NCI-H2081 treated with DMSO at 0.1 percent for 48 hours (cell line): ENCODE results near the gene TMC2.
"Not testable (repeated sequence)": the region's sequence is repeated elsewhere in the genome, so short reads cannot be mapped to it uniquely, and the experiment has no call there.

Experiments used
- DNase-seq: peaks from one replicate; lab custom pipeline; 2025; lab: John Stamatoyannopoulos, UW

Gene TMC2, protein sequence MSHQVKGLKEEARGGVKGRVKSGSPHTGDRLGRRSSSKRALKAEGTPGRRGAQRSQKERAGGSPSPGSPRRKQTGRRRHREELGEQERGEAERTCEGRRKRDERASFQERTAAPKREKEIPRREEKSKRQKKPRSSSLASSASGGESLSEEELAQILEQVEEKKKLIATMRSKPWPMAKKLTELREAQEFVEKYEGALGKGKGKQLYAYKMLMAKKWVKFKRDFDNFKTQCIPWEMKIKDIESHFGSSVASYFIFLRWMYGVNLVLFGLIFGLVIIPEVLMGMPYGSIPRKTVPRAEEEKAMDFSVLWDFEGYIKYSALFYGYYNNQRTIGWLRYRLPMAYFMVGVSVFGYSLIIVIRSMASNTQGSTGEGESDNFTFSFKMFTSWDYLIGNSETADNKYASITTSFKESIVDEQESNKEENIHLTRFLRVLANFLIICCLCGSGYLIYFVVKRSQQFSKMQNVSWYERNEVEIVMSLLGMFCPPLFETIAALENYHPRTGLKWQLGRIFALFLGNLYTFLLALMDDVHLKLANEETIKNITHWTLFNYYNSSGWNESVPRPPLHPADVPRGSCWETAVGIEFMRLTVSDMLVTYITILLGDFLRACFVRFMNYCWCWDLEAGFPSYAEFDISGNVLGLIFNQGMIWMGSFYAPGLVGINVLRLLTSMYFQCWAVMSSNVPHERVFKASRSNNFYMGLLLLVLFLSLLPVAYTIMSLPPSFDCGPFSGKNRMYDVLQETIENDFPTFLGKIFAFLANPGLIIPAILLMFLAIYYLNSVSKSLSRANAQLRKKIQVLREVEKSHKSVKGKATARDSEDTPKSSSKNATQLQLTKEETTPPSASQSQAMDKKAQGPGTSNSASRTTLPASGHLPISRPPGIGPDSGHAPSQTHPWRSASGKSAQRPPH

DNA sequence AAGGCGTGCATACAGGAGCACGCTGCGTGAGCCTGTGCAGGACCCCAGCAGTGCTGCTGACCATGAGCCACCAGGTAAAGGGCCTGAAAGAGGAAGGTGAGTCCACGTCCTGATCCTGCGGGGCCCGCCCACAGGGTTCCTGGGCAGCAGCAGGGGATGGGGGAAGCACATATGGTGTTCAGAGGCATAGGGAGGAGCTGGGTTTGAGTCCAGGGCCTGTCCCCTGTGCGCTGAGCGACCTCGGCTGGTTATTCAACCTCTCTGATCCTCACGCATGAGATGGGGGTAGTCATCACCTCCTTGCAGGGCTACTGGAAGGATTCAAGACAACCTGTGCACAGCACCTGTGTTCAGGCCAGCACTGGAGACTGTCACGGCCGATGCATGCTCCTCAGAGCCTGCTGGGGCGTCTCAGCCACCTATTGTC, at the start of gene TMC2:
Gene TMC2 (plus strand): TSS at position 14 of the 427 bp plus-strand sequence. CDS start 49 bp downstream, at position 63.
- DNase-seq, result no peak

DNA sequence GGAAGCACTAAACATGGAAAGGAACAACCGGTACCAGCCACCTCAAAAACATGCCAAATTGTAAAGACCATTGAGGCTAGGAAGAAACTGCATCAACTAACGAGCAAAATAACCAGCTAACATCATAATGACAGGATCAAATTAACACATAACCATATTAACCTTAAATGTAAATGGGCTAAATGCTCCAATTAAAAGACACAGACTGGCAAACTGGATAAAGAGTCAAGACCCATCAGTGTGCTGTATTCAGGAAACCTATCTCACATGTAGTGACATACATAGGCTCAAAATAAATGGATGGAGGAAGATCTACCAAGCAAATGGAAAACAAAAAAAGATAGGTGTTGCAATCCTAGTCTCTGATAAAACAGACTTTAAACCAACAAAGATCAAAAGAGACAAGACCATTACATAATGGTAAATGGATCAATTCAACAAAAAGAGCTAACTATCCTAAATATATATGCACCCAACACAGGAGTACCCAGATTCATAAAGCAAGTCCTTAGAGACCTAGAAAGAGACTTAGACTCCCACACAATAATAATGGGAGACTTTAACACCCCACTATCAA, 33.5 kb upstream of the TMC2 start:
- DNase-seq, result not testable (repeated sequence)

DNA sequence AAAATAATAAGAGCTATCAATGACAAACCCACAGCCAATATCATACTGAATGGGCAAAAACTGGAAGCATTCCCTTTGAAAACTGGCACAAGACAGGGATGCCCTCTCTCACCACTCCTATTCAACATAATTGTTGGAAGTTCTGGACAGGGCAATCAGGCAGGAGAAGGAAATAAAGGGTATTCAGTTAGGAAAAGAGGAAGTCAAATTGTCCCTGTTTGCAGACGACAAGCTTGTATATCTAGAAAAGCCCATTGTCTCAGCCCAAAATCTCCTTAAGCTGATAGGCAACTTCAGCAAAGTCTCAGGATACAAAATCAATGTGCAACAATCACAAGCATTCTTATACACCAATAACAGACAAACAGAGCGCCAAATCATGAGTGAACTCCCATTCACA, 31.6 kb upstream of the TMC2 start:
- DNase-seq, result not testable (repeated sequence)

DNA sequence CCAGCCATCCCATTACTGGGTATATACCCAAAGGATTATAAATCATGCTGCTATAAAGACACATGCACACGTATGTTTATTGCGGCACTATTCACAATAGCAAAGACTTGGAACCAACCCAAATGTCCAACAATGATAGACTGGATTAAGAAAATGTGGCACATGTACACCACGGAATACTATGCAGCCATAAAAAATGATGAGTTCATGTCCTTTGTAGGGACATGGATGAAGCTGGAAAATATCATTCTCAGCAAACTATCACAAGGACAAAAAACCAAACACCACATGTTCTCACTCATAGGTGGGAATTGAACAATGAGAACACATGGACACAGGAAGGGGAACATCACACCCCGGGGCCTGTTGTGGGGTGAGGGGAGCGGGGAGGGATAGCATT, 29.9 kb upstream of the TMC2 start:
- not testable (repeated sequence) for DNase-seq

DNA sequence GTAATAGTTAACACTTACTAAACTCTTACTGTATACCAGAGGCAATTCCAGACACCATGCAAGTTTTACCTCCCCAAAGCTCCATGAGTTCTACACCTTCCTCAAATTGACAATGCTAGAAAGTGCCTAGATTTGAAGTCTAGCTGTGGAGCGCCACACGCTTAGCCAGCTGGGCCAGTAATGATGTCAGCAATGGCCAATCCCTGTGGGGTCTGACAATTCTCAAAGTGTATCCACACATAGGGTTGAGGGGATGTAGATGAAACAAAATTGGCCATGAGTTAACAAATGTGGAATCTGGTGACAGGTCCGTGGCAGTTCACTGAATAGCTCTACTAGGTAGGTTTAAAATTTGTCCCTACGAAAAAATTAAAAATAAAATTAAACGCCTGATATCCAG, 28.9 kb upstream of the TMC2 start:
- no peak for DNase-seq

DNA sequence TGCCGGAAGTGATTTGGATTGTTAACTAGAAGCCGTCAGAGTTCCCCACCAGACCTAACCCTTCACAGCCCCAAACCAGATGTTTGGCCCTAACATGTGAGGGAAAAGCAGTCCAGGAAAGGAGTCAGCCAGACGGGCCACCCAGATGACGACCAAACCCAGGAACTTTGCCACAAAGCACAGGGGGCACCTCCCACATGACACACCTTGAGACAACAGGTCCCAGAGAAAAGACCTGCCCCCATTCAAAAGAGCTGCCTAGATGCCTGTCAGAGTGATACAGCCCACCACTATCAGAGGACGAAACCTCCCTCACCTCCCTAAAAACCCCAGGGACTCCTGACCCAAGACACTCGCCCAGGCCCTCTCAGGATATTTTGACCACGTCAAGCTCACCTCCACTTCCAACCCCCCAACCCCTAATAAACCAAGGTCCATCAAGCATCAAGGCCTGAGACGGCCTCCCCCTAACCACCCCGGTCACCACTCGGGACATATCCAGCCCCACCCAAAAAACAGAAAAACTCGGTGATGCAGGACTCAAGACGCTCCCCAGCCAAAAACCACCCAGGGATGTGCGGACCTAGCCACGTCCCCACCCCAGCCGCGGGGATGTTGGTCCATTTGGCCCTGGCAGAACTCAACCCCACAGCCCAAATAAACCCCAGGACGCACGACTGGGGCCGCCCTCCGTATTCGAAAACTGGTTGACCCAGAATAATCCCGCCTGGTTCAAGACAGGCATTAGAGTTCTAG, 28.3 kb upstream of the TMC2 start:
- no peak for DNase-seq

DNA sequence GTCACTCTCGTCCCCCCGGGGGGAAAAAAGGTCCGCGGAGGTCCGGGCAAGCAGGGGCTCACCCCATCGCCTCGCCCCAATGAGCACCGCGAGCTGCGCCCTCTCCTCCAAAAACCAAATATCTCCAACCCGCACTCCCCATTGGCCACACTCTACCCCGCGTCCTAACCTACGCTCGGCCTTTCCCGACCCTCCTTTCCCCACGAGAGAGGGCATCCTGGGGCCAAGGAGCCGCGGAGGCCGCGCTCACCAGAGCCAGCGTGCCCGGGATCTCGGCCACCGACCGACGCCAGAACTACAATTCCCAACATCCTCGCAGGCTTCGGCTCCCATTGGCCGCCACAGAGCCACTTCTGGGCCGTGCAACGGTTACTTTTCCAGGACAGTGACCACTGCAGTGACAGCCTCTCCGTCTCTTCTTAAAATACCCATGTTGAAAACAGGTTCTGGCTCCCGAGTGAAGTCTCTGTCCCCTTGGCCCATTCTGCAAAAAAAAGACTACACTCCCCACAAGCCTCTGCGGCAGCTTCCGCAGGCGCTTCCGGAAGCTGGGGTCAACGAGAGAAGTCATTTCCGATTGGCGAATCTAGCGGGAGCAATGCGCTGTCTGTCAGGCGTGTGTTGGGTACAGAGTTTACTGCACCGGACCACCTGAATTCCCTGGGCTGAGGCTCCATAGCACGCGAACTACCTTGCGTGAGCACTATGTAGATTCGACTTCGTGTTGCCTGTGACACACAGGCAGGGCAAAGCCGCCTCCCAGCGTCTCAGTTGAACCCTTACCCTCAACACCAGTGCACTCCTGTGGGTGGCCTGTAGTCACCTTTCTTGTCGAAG, 27.5 kb upstream of the TMC2 start, which contains the start of gene ZNF343:
Gene ZNF343 (minus strand): TSS at position 285 of the 837 bp plus-strand sequence. CDS start 15,020 bp downstream, outside the sequence.
- no peak for DNase-seq

DNA sequence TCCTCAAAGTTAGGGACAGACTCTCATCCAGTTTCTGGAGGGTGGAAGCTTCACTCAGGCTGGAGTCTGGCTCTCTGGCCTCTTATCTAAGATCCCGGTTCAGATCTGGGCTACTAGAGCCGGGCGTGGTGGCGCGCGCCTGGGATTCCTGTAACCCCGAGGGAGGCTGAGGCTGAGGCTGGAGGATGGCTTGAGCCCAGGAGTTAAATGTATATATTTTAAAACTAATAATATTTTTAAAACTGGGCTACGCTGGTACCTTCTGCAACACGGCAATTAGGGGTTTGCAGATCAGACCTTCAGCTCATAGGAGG, 26.9 kb upstream of the TMC2 start:
- DNase-seq, result no peak

DNA sequence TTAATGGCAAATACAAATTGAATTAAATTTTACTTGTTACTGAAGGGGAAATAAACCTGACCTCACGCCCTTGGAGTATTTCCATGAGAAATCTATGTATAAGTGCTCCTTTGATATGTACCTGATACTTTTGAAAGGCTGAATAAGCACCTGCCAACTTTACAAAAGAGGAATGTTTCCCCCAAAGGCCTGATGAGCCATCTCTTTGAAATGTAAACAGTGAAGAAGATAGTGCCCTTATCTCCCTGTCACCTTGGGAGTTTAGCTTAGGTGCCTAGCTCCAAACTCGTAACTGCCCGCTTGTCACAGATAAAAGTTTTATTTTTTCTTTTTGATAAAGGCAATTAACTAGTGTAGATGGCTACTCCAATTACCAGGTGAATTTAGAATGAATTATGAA, 26.6 kb upstream of the TMC2 start:
- DNase-seq, result no peak

DNA sequence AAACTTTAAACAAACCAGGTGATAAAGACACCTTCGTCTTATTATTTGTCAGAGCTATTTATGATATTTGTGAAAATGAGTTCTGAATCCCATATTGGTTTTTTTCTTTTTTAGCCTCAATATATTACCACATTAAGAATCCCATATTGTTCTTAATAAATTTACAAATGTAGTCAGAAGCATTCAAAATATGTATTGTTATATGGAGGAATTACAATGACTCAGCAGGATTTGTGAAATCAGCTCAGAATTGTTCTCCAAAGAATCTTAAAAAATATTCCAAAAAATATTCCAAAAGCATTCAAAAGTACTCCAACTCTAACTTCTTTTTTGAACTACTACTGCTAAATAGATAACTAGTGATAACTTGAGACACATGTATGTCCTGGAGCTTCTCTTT, 21.2 kb upstream of the TMC2 start:
- DNase-seq, result no peak

DNA sequence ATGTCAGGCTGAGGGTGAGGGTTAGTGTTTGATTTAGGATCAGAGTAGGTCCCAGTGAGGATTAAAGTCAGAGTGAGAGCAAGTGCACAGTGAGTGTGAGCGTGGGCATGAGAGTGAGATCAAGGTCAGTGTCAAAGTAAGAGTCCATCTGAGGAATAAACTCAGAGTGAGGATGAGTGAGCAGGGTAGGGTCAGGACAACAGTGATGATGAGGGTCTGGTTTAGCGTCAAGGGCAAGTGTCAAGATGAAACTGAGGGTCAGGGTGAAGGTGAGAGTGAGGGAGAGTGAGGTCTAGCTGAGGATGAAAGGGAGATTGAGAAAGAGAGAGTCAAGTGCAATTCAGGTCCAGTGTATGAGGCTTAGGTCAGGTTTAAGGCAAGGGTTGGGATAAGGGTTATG, 20.0 kb upstream of the TMC2 start:
- DNase-seq, result no peak

DNA sequence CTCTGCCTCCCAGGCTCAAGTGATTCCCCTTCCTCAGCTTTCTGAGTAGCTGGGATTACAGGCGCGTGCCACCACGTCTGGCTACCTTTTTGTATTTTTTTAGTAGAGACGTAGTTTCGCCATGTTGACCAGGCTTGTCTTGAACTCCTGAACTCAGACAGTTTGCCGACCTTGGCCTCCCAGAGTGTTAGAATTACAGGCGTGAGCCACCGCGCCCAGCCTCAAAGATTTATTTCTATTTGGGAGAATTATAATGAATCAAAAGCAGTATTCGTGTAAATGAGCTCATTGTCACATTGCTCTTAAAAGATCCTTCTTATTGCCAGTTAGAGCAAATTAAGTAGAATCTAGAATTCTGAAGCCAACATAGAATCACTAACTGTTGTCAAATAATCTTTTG, 18.3 kb upstream of the TMC2 start:
- DNase-seq, result no peak

DNA sequence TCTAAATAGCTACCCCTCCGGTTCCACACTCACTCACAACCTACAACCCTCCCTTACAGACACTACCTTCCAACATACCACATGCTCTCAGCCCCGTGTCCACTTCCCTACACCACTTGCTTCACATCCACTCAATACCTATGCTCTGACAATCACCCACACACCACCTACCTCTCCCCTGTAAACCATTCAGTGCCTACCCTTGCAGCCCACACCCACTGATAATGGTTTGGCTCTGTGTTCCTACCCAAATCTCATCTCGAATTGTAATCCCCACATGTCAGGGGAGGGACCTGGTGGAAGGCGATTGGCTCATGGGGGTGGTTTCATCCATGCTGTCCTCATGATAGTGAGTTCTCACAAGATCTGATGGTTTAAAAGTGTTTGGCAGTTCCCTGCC, 17.8 kb upstream of the TMC2 start:
- no peak for DNase-seq

DNA sequence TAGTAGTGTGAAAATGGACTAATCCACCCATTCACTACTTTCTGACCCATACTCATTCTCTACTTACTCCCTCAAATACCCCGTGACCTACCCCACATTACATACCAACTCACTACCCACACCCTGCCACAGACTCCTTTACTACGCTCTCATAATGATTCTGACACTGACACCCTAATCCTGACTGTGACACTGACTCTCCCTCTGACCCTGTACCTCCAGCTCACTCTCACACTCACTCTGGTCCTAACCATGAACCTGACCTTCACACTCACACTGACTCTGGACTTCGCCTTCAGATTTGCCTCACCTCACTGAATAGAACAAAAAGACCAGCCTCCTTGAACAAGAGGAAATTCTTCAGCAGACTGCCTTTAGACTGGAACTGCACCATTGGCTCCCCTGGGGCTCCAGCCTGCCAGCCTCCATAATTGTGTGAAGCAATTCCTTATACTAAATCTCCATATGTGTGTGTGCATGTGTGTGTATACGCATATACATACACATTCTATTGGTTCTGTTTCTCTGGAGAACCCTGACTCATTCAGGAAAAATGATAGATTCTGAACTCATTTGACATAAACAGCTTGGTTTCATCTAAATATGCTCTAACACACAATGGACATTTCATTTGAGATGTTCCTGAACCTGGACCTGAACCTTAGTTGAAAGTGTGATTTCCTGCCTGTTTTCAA, 17.1 kb upstream of the TMC2 start:
- DNase-seq, result no peak

DNA sequence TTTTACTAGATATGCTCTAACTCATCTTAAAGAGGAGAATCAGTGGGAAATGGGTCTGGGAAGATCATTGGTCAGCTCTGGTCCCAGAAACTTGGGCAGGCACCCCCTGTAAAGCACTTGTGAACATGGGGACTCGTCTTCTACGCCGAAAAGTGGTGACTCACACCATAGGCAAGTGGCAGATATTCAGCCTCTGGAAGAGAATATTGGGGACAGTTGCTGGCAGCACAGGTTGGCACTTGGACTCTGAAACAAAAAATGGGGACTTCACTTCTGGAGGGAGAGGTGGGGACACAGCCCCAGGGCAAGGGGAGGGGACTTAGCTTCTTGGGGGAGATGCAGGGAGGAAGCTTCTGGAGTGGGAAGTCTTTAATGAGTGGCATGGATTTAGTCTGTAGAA, 15.8 kb upstream of the TMC2 start:
- no peak for DNase-seq

DNA sequence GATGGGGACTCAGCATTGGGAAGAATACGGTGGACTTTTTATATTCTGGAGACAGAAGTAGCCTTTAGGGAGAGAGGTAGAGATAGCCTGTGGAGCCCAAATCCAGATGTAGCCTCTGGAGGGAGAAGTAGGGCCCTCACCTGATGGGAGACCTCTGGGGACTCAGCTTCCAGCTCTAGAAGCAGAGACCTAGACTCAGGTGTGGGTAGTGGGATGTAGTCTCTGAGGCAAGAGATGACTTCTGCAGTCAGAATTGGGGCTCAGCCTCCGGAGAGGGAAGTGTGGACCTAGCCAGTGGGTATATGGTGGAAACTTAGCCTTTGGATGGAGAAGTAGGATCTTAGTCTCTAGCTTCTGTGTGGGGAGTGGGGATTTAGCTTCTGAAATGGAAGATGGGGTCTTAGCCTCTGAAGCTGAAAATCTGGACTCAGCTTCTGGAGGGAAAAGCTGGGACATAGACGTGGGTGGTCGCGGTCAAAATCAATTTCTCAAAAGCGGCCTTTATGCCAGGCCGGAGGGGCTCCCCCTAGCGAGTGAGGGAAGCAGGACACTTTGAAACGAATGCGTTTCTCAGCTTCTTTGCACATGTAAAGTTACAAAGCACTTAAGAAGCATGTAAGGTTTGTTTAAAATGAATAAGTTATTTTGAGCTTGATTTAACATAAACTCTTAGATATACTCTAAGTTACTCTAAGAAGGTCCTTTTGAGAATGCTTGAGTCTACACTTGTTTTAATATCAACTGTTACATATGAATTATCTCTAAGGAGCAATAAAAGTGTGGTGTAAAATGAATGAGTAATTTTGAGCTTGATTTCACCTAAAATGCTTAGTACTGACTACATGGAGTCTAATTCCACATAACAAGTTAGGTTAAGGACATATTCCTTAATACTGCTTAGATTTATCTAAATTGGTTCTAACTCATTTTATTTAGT, 14.7 kb upstream of the TMC2 start:
- no peak for DNase-seq

DNA sequence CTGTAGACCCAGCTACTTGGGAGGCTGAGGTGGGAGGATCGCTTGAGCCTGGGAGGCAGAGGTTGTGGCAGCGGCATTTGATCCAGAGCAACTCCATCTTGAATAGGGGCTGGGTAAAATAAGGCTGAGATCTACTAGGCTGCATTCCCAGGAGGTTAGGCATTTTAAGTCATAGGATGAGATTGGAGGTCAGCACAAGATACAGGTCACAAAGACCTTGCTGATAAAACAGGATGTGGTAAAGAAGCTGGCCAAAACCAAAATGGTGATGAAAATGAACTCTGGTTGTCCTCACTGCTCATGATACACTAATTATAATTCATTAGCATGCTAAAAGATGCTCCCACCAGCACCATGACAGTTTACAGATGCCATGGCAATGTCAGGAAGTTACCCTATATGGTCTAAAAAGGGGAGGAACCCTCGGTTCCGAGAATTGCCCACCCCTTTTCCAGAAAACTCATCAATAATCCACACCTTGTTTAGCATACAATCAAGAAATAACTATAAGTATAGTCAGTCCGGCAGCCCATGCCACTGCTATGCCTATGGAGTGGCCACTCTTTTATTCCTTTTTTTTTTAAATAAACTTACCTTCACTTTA, 13.4 kb upstream of the TMC2 start:
- not testable (repeated sequence) for DNase-seq

DNA sequence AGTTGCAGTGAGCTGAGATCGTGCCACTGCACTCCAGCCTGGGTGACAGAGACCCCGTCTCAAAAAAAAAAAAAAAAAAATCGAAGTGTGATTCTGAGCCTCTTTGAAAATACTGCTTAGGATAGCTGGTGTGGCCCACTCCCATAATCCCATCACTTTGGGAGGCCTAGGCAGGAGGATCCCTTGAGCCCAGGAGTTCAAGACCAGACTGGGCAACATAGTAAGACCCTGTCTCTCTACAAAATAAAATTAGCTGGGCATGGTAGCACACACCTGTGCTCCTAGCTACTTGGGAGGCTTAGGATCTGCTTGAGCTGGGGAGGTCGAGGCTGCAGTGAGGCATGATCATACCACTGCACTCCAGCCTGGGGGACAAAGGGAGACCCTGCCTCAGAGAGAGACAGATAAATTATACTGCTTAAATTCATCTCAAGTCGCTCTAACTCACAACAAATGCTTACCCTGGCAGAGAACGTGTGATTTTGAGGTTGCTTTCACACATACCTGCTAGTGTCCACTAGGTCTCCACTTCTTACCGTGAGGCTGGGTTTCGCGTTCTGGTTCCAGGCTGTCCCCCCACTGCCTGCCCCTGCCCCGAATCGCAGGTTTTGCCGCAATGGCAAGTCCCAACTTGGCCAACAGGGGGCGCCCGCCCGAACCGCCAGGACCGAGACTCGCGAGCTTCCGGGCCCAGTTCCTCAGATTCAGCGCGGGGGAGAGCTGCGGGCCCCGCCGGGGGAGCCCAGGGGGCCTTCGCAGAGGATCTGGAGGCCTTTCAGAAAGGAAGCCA, 12.3 kb upstream of the TMC2 start:
- DNase-seq, result no peak
